OCI-LY7 (cell line): ENCODE results near the gene ARL15.

Source experiments
- EZH2phosphoT487 ChIP-seq: fragments of 200-600 bp; sonication (generic); IDR thresholded peaks from 2 replicates; pipeline ENCODE4 v1.6.1; 2018; ENCODE audit warnings: low read depth, borderline replicate concordance, mild to moderate bottlenecking, mixed run types, antibody characterized with exemption, low read length, moderate library complexity, mixed read lengths
- TF ChIP-seq, protein P1 (sequence below): fragments of 200-600 bp; sonication (generic); conservative IDR thresholded peaks from 2 replicates; pipeline ENCODE4 v1.5.1; 2014; ENCODE audit warnings: mild to moderate bottlenecking, antibody characterized with exemption, low read length, moderate library complexity, mixed read lengths

DNA sequence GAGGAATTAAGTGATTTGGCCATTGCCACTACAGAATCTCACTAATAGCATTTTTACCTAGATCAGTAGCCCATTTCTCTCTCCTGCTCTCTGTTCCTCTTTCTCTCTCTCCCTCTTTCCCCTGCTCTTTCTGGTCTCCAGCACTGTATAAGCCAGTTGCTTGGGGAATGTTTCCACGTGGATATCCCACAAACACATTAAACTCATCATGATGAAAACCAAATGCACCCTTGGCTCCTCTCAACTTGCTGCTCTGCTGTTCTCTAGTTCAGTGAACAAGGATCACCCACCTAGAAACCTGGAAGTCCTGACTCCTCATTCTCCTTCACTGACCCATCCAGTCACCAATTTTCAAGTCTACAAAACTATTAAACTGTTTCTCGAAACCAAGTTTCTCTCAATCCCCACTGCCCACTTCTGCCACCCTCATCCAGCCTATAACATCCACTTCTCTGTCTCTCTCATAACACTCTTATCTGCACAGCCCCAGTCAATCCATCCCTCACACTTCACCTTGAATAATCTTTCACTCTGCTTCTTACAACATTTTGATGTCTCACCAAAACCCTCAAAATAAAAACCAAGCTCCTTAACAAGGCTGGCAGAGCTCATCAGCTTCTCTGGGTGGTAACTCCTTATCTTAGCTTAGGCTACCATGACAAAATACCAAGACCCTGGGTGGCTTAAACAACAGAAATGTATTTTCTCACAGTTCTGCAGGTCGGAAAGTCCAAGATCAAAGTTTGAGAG, 79.3 kb downstream of the ARL15 start:
- TF ChIP-seq, protein P1, sequence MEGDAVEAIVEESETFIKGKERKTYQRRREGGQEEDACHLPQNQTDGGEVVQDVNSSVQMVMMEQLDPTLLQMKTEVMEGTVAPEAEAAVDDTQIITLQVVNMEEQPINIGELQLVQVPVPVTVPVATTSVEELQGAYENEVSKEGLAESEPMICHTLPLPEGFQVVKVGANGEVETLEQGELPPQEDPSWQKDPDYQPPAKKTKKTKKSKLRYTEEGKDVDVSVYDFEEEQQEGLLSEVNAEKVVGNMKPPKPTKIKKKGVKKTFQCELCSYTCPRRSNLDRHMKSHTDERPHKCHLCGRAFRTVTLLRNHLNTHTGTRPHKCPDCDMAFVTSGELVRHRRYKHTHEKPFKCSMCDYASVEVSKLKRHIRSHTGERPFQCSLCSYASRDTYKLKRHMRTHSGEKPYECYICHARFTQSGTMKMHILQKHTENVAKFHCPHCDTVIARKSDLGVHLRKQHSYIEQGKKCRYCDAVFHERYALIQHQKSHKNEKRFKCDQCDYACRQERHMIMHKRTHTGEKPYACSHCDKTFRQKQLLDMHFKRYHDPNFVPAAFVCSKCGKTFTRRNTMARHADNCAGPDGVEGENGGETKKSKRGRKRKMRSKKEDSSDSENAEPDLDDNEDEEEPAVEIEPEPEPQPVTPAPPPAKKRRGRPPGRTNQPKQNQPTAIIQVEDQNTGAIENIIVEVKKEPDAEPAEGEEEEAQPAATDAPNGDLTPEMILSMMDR, result no peak
- TF ChIP-seq EZH2phosphoT487, result no peak
